HCT116 (cell line): ENCODE results near the gene GARIN5B. TPM values are rescaled to one million over a fixed set of nuclear protein-coding genes. Genes with fewer than 3 reads are reported as not detected.
"Not testable (repeated sequence)": the region's sequence is repeated elsewhere in the genome, so short reads cannot be mapped to it uniquely, and the experiment has no call there.

ENCODE experiments used
- ATAC-seq: fragments of 200-7000 bp; cut with Tn5 transposase; 2 replicates; pipeline ENCODE4 v1.9.1; 2020; ENCODE audit warnings: mild to moderate bottlenecking, moderate library complexity
- BruUV-seq: library from RNA; stranded (reverse); fragments of 400-500 nt; replicated peaks from 2 replicates; lab custom pipeline; 2021; lab: Mats Ljungman, UMichigan
- CTCF ChIA-PET: fragments of 300-600 bp; sonication (Branson Sonifier 250); formaldehyde crosslinking; loops from one replicate; lab custom pipeline; 2021; ENCODE audit warnings: antibody characterized with exemption; lab: Charles Lee
- POLR2A ChIA-PET: fragments of 300-600, 350-600 bp; sonication (Branson Sonifier 250); formaldehyde crosslinking; loops from one replicate; lab custom pipeline; 2021; ENCODE audit warnings: antibody characterized with exemption; lab: Charles Lee
- RAD21 ChIA-PET, 2 experiments: fragments of 300-600 bp; sonication (Branson Sonifier 250); formaldehyde crosslinking; loops; one replicate each; lab custom pipeline; 2023; ENCODE audit warnings: low total read pairs in 2 of 2; ENCODE audit not compliant: uncharacterized antibody in 2 of 2, unreplicated experiment in 2 of 2, low non-redundant PET in 1 of 2; lab: Charles Lee
- DNase-seq: peaks from one replicate; pipeline ENCODE4 v3.0.0-alpha.2; 2010; ENCODE audit warnings: low read depth, low spot score
- H2AFZ ChIP-seq: fragments of 200-600 bp; shearing (Covaris generic), sonication (generic); 2 replicates; pipeline ENCODE4 v1.6.1; 2017; ENCODE audit warnings: low read depth, mixed run types, mixed read lengths, antibody characterized with exemption, low read length; ENCODE audit not compliant: poor library complexity, severe bottlenecking
- H3K27ac ChIP-seq: 2 replicates; pipeline ENCODE4 v1.5.1; 2012; ENCODE audit warnings: low read depth, low read length
- H3K27me3 ChIP-seq: fragments of 200-600 bp; sonication (generic); 2 replicates; pipeline ENCODE4 v1.6.1; 2016; ENCODE audit warnings: mixed run types, low read length, mixed read lengths; ENCODE audit not compliant: insufficient read depth
- H3K36me3 ChIP-seq, 2 experiments: fragments of 200-500 bp in 1 of 2; fragments of 200-600 bp in 1 of 2; sonication (Bioruptor generic) in 1 of 2; sonication (generic) in 1 of 2; 2 replicates each; pipeline versions ENCODE4 v1.5.1 to v1.6.1; 2014 to 2016; ENCODE audit warnings: low read length in 2 of 2, inconsistent platforms in 1 of 2, mixed read lengths in 1 of 2, mixed run types in 1 of 2; ENCODE audit not compliant: insufficient read depth in 2 of 2, control insufficient read depth in 1 of 2
- H3K4me1 ChIP-seq, 2 experiments: fragments of 200-600 bp in 1 of 2; sonication (generic) in 1 of 2; 2 replicates each; pipeline versions ENCODE4 v1.5.1 to v1.6.1; 2012 to 2017; ENCODE audit warnings: low read length in 2 of 2, inconsistent platforms in 1 of 2, mild to moderate bottlenecking in 1 of 2, mixed read lengths in 1 of 2, mixed run types in 1 of 2, moderate library complexity in 1 of 2; ENCODE audit not compliant: insufficient read depth in 2 of 2, control insufficient read depth in 1 of 2
- H3K4me2 ChIP-seq: fragments of 200-600 bp; sonication (generic); 2 replicates; pipeline ENCODE4 v1.6.1; 2017; ENCODE audit warnings: mixed run types, low read length, mixed read lengths
- H3K4me3 ChIP-seq, 2 experiments: fragments of 200-600 bp in 1 of 2; sonication (generic) in 1 of 2; replicated peaks in 1 of 2; 2 replicates each; pipeline ENCODE4 v1.5.1; 2011 to 2016; ENCODE audit warnings: low read length in 2 of 2, control low read depth in 1 of 2, low read depth in 1 of 2, mild to moderate bottlenecking in 1 of 2, mixed read lengths in 1 of 2, mixed run types in 1 of 2
- H3K79me2 ChIP-seq: fragments of 200-600 bp; sonication (generic); 2 replicates; pipeline ENCODE4 v1.6.1; 2017; ENCODE audit warnings: mild to moderate bottlenecking, mixed run types, low read length, moderate library complexity, mixed read lengths; ENCODE audit not compliant: insufficient read depth
- H3K9ac ChIP-seq: fragments of 200-600 bp; sonication (generic); 2 replicates; pipeline ENCODE4 v1.6.1; 2016; ENCODE audit warnings: low read length, mixed read lengths
- H3K9me2 ChIP-seq: fragments of 200-600 bp; sonication (generic), shearing (Covaris generic); 2 replicates; pipeline ENCODE4 v1.6.1; 2017; ENCODE audit warnings: mixed run types, mild to moderate bottlenecking, moderate library complexity; ENCODE audit not compliant: insufficient read depth
- H3K9me3 ChIP-seq, 2 experiments: fragments of 200-500 bp in 1 of 2; fragments of 200-600 bp in 1 of 2; sonication (Bioruptor generic) in 1 of 2; sonication (generic) in 1 of 2; 2 replicates each; pipeline ENCODE4 v1.6.1; 2014 to 2017; ENCODE audit warnings: low read length in 2 of 2, mixed read lengths in 2 of 2, inconsistent platforms in 1 of 2, low read depth in 1 of 2, mild to moderate bottlenecking in 1 of 2, mixed run types in 1 of 2, moderate library complexity in 1 of 2; ENCODE audit not compliant: control insufficient read depth in 1 of 2, insufficient read depth in 1 of 2
- H4K20me1 ChIP-seq: fragments of 200-600 bp; sonication (generic), shearing (Covaris generic); 2 replicates; pipeline ENCODE4 v1.6.1; 2017; ENCODE audit warnings: mixed run types, mild to moderate bottlenecking, moderate library complexity; ENCODE audit not compliant: insufficient read depth
- CEBPB ChIP-seq: IDR thresholded peaks from 2 replicates; pipeline ENCODE4 v1.6.1; 2012; ENCODE audit warnings: low read depth
- EGR1 ChIP-seq: IDR thresholded peaks from 2 replicates; pipeline ENCODE4 v1.6.1; 2012; ENCODE audit warnings: low read depth
- EZH2phosphoT487 ChIP-seq: fragments of 200-600 bp; IDR thresholded peaks from 2 replicates; pipeline ENCODE4 v1.6.1; 2018; ENCODE audit warnings: antibody characterized with exemption, borderline replicate concordance
- SIN3A ChIP-seq: IDR thresholded peaks from 2 replicates; pipeline ENCODE4 v1.6.1; 2012; ENCODE audit warnings: low read depth
- intact Hi-C: fragments of 100-400 bp; cut with micrococcal nuclease; formaldehyde crosslinking; loops from 2 replicates; pipeline ENCODE4 v1.10.0; 2022
- total RNA-seq: library from RNA; stranded (reverse); gene quantifications from one replicate; pipeline ENCODE4 v1.2.1, GENCODE V29; 2021; ENCODE audit not compliant: unreplicated experiment
- TF ChIP-seq, protein P1 (sequence below): IDR thresholded peaks from 2 replicates; pipeline ENCODE4 v1.6.1; 2012
- TF ChIP-seq, protein P2 (sequence below): IDR thresholded peaks from 2 replicates; pipeline ENCODE4 v1.6.1; 2011; ENCODE audit warnings: mild to moderate bottlenecking, low read length, moderate library complexity; ENCODE audit not compliant: insufficient replicate concordance; ENCODE audit errors: extremely low read depth
- TF ChIP-seq, protein P3 (sequence below): IDR thresholded peaks from 2 replicates; pipeline ENCODE4 v1.6.1; 2012; ENCODE audit warnings: low read depth
- TF ChIP-seq, protein P4 (sequence below), 3 experiments: fragments of 200-600 bp in 1 of 3; sonication (generic) in 1 of 3; IDR thresholded peaks in 2 of 3; conservative IDR thresholded peaks in 1 of 3; 2 replicates each; pipeline ENCODE4 v1.5.1; 2012 to 2017; ENCODE audit warnings: low read depth in 2 of 3, low read length in 2 of 3, antibody characterized with exemption in 1 of 3, borderline replicate concordance in 1 of 3, control low read depth in 1 of 3, mild to moderate bottlenecking in 1 of 3, mixed read lengths in 1 of 3, mixed run types in 1 of 3, moderate library complexity in 1 of 3; ENCODE audit not compliant: insufficient read depth in 1 of 3

GARIN5B gene
- total RNA-seq, 1 experiment from 2014 or later, result not detected

DNA sequence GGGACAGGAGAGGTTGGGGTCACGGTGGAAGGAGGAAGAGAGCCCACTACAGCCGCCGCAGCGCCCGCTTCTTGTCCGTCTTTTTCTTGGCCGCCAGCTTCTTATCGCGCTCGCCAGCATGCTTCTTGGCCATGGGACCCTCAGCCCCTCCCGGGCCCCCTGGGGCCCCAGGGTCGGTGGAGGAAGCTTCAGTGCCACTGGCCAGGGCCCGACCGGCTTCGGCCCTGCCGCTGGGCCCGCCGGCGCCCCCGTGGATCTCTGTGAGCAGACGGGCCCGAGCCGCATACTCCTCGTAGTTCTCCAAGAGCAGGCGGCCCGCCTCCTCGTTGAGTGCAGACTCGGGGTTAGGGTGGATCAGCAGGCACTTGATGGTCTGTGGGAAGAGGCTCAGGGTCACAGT is 38.3 kb upstream of the GARIN5B start:
- H3K27me3 ChIP-seq, H3K9ac ChIP-seq, H3K9me3 ChIP-seq, intact Hi-C loops, BruUV-seq, H3K9me2 ChIP-seq, H3K4me2 ChIP-seq, CTCF ChIA-PET, ATAC-seq, H3K4me3 ChIP-seq, H2AFZ ChIP-seq, RAD21 ChIA-PET, H3K27ac ChIP-seq, DNase-seq: not testable (repeated sequence)
- H4K20me1 ChIP-seq, result peaks cover 23% of the 10 kb centered on the region; the same call in 1 of the 2 replicates
- peaks cover 6 to 11% of the 10 kb centered on the region in 2 experiments for H3K4me1 ChIP-seq
- H3K79me2 ChIP-seq, result peaks cover 43% of the 10 kb centered on the region
- POLR2A ChIA-PET, result interaction anchor here (0.5 kb wide), 1 partner anchor 242 kb away, joined by 4 read pairs; no protein-coding TSS in a partner anchor
- peaks cover 41 to 49% of the 10 kb centered on the region in 2 experiments for H3K36me3 ChIP-seq

DNA sequence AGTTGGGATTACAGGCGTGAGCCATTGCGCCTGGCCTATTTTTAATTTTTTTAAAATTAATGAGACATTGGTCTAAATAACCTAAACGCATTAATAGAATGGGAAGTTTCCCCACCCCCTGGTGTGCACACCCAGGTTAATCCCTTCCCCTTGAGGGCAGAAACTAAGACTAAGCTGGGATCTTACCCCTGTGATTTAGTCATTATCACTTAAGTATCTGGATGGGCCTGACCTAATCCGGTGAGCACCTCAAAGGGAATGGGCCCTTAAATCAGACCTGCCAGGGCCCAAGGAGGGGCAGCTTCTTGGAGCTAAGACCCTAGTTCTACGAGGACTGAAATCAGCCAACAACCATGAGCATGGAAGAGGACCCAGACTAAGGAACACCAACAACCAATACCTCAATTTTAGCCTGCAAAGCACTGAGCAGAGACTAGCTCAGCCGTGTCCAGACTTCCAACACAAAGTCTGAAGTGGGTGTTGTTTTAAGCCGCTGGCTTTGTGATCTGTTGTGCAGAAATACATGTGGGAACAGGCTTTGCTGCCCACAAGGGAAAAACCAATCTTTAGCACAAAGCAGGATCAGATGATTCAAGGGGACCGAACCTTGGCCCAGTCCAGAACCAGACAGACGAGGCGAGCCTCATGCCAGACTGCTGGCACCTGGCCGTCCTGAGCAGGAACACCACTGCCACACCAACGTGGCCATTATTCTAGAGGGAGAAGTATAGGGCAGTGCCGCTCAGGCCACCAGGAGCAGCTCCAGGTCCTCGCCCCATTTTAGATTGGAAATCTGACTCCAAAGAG is 37.4 kb upstream of the GARIN5B start:
- peak; percentile 35 for ATAC-seq
- no peak for DNase-seq
- Histone ChIP-seq H3K79me2 (peaks cover 34% of the 10 kb centered on the region), H3K4me2 (no peak overlapping the region), H3K27ac (peak overlapping the region; percentile 12; the same call in 1 of the 2 replicates), H4K20me1 (peaks cover 17% of the 10 kb centered on the region; the same call in 1 of the 2 replicates), H3K9ac (no peak overlapping the region), H2AFZ (no peak overlapping the region), H3K36me3 (peaks cover 34 to 40% of the 10 kb centered on the region in 2 experiments), H3K9me2 (no peaks in the 10 kb centered on the region), H3K27me3 (no peaks in the 10 kb centered on the region), H3K4me1 (peaks cover 0 to 2% of the 10 kb centered on the region in 2 experiments; a peak in 2 of 4 replicates), H3K4me3 (no peak overlapping the region), H3K9me3 (no peaks in the 10 kb centered on the region)
- intact Hi-C loops, result no loop called here
- no TSS peak for BruUV-seq
- ChIA-PET POLR2A (interaction anchor here (2.2 kb wide), 1 partner anchor 10 kb away, joined by 15 read pairs; no protein-coding TSS in a partner anchor), RAD21 (no interaction called here), CTCF (interaction anchor here (1.3 kb wide), 1 partner anchor 104 kb away, joined by 4 read pairs; no protein-coding TSS in a partner anchor)
- TF ChIP-seq SIN3A (no peak), CEBPB (no peak), EZH2phosphoT487 (no peak), EGR1 (no peak)
- TF ChIP-seq, protein P1, sequence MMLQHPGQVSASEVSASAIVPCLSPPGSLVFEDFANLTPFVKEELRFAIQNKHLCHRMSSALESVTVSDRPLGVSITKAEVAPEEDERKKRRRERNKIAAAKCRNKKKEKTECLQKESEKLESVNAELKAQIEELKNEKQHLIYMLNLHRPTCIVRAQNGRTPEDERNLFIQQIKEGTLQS, result no peak
- TF ChIP-seq, protein P2, sequence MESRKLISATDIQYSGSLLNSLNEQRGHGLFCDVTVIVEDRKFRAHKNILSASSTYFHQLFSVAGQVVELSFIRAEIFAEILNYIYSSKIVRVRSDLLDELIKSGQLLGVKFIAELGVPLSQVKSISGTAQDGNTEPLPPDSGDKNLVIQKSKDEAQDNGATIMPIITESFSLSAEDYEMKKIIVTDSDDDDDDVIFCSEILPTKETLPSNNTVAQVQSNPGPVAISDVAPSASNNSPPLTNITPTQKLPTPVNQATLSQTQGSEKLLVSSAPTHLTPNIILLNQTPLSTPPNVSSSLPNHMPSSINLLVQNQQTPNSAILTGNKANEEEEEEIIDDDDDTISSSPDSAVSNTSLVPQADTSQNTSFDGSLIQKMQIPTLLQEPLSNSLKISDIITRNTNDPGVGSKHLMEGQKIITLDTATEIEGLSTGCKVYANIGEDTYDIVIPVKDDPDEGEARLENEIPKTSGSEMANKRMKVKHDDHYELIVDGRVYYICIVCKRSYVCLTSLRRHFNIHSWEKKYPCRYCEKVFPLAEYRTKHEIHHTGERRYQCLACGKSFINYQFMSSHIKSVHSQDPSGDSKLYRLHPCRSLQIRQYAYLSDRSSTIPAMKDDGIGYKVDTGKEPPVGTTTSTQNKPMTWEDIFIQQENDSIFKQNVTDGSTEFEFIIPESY, result no peak
- TF ChIP-seq, protein P3, sequence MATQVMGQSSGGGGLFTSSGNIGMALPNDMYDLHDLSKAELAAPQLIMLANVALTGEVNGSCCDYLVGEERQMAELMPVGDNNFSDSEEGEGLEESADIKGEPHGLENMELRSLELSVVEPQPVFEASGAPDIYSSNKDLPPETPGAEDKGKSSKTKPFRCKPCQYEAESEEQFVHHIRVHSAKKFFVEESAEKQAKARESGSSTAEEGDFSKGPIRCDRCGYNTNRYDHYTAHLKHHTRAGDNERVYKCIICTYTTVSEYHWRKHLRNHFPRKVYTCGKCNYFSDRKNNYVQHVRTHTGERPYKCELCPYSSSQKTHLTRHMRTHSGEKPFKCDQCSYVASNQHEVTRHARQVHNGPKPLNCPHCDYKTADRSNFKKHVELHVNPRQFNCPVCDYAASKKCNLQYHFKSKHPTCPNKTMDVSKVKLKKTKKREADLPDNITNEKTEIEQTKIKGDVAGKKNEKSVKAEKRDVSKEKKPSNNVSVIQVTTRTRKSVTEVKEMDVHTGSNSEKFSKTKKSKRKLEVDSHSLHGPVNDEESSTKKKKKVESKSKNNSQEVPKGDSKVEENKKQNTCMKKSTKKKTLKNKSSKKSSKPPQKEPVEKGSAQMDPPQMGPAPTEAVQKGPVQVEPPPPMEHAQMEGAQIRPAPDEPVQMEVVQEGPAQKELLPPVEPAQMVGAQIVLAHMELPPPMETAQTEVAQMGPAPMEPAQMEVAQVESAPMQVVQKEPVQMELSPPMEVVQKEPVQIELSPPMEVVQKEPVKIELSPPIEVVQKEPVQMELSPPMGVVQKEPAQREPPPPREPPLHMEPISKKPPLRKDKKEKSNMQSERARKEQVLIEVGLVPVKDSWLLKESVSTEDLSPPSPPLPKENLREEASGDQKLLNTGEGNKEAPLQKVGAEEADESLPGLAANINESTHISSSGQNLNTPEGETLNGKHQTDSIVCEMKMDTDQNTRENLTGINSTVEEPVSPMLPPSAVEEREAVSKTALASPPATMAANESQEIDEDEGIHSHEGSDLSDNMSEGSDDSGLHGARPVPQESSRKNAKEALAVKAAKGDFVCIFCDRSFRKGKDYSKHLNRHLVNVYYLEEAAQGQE, result no peak
- TF ChIP-seq, protein P4, sequence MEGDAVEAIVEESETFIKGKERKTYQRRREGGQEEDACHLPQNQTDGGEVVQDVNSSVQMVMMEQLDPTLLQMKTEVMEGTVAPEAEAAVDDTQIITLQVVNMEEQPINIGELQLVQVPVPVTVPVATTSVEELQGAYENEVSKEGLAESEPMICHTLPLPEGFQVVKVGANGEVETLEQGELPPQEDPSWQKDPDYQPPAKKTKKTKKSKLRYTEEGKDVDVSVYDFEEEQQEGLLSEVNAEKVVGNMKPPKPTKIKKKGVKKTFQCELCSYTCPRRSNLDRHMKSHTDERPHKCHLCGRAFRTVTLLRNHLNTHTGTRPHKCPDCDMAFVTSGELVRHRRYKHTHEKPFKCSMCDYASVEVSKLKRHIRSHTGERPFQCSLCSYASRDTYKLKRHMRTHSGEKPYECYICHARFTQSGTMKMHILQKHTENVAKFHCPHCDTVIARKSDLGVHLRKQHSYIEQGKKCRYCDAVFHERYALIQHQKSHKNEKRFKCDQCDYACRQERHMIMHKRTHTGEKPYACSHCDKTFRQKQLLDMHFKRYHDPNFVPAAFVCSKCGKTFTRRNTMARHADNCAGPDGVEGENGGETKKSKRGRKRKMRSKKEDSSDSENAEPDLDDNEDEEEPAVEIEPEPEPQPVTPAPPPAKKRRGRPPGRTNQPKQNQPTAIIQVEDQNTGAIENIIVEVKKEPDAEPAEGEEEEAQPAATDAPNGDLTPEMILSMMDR (IDR thresholded peaks at IDR 0.05 in 2 of 3, conservative IDR thresholded peaks at IDR 0.05 in 1 of 3; ENCODE audit: borderline replicate concordance in 1 of 3, insufficient read depth in 1 of 3, low read depth in 2 of 3, low read length in 2 of 3), result no peak
